Hepatocyte (in vitro differentiated cells): ENCODE results near the gene TP53I11. TPM values are rescaled to one million over a fixed set of nuclear protein-coding genes. Genes with fewer than 3 reads are reported as not detected.
A peak's percentile ranks its signal among the peaks of the same experiment; 100 is the strongest.

Experiments used
- DNase-seq: peaks from one replicate; pipeline ENCODE4 v3.0.0-alpha.2; 2016; ENCODE audit warnings: low spot score
- H2AFZ ChIP-seq: fragments of 200-600 bp; sonication (generic); 2 replicates; pipeline ENCODE4 v1.6.0; 2016; ENCODE audit warnings: antibody characterized with exemption, mild to moderate bottlenecking
- H3K27ac ChIP-seq: fragments of 200-600 bp; sonication (generic); 2 replicates; pipeline ENCODE4 v1.5.1; 2016; ENCODE audit warnings: mild to moderate bottlenecking
- H3K27me3 ChIP-seq: fragments of 200-600 bp; sonication (generic); 2 replicates; pipeline ENCODE4 v1.6.1; 2016
- H3K36me3 ChIP-seq: fragments of 200-600 bp; sonication (generic); replicated peaks from 2 replicates; pipeline ENCODE4 v1.5.1; 2016; ENCODE audit warnings: low read depth; ENCODE audit not compliant: insufficient read depth
- H3K4me1 ChIP-seq: fragments of 200-600 bp; sonication (generic); 2 replicates; pipeline ENCODE4 v1.5.1; 2016; ENCODE audit warnings: mild to moderate bottlenecking, moderate library complexity; ENCODE audit not compliant: insufficient read depth
- H3K4me2 ChIP-seq: fragments of 200-600 bp; sonication (generic); 2 replicates; pipeline ENCODE4 v1.6.0; 2016
- H3K4me3 ChIP-seq: fragments of 200-600 bp; sonication (generic); 2 replicates; pipeline ENCODE4 v1.5.1; 2016; ENCODE audit warnings: mild to moderate bottlenecking
- H3K79me2 ChIP-seq: fragments of 200-600 bp; sonication (generic); 2 replicates; pipeline ENCODE4 v1.6.0; 2017; ENCODE audit warnings: mild to moderate bottlenecking
- H3K9me2 ChIP-seq: fragments of 200-600 bp; sonication (generic); replicated peaks from 2 replicates; pipeline ENCODE4 v1.6.0; 2017; ENCODE audit warnings: mild to moderate bottlenecking; ENCODE audit not compliant: insufficient read depth
- H3K9me3 ChIP-seq: fragments of 200-600 bp; sonication (generic); 2 replicates; pipeline ENCODE4 v1.5.1; 2016; ENCODE audit warnings: low read depth, mild to moderate bottlenecking
- H4K20me1 ChIP-seq: fragments of 200-600 bp; sonication (generic); 2 replicates; pipeline ENCODE4 v1.6.0; 2016; ENCODE audit warnings: mild to moderate bottlenecking; ENCODE audit not compliant: insufficient read depth, poor library complexity, severe bottlenecking
- EZH2 ChIP-seq: fragments of 200-600 bp; sonication (generic); IDR thresholded peaks from 2 replicates; pipeline ENCODE4 v1.6.1; 2016; ENCODE audit warnings: antibody characterized with exemption, mild to moderate bottlenecking, borderline replicate concordance
- EZH2phosphoT487 ChIP-seq: fragments of 200-600 bp; sonication (generic); IDR thresholded peaks from one replicate; pipeline ENCODE4 v1.6.1; 2018; ENCODE audit warnings: antibody characterized with exemption, mild to moderate bottlenecking, low read depth, moderate library complexity; ENCODE audit not compliant: unreplicated experiment, severe bottlenecking
- WGBS: methylation state at CpG from one replicate; pipeline ENCODE4 v1.1.6; 2016; ENCODE audit warnings: low lambda C conversion rate; ENCODE audit errors: missing lambda C conversion rate; 5-methylcytosine and 5-hydroxymethylcytosine counted together
- polyA plus RNA-seq: library from polyadenylated mRNA; unstranded; fragments of >200 nt; fragmentation: Nextera tagmentation; extraction: Ambion mirVana; gene quantifications from 2 replicates; pipeline ENCODE4 v1.2.1, GENCODE V29; 2016
- total RNA-seq: library from RNA; depleted of rRNA; stranded (reverse); fragments of >200 nt; gene quantifications from 2 replicates; pipeline ENCODE4 v1.2.3, GENCODE V29; 2014
- TF ChIP-seq, protein P1 (sequence below): fragments of 200-600 bp; sonication (generic); IDR thresholded peaks from 2 replicates; pipeline ENCODE4 v1.5.1; 2016; ENCODE audit warnings: antibody characterized with exemption, mild to moderate bottlenecking; ENCODE audit not compliant: poor library complexity

TP53I11 gene
- total and polyA plus RNA-seq, 2 experiments from 2014 or later = 15.4 to 41.8 TPM

DNA sequence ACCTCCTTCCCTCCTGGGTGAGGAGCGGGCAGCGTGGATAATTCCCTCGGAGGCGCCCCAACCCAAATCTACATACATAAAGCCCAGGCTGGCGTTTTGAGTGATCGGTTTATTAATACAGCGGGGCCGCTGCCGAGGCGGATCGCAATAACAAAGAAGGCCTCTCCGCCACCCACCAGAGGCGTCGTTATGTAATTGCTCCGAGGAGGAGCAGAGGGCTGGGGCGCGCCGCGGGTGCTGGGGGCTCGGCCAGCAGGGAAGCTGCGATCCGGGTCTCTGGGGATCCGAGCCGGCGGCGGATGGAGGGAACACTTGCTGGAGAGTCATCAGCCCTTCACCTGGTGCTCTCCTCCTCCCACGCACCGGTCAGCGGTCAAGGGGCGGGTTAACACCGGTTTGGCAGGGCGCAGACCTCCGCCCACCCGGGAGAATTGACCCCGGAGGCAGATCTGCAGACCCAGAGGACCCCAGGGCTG is 6.4 kb upstream of the TP53I11 start:
- Histone ChIP-seq H3K9me3 (no peaks in the 10 kb centered on the region), H3K36me3 (no peaks in the 10 kb centered on the region), H3K4me1 (peaks cover 40% of the 10 kb centered on the region), H3K9me2 (no peaks in the 10 kb centered on the region), H3K4me2 (peak overlapping the region; percentile 71), H3K27me3 (peaks cover 2% of the 10 kb centered on the region), H2AFZ (no peak overlapping the region), H4K20me1 (no peaks in the 10 kb centered on the region), H3K27ac (no peak overlapping the region), H3K4me3 (no peak overlapping the region), H3K79me2 (no peaks in the 10 kb centered on the region)
- TF ChIP-seq, protein P1, sequence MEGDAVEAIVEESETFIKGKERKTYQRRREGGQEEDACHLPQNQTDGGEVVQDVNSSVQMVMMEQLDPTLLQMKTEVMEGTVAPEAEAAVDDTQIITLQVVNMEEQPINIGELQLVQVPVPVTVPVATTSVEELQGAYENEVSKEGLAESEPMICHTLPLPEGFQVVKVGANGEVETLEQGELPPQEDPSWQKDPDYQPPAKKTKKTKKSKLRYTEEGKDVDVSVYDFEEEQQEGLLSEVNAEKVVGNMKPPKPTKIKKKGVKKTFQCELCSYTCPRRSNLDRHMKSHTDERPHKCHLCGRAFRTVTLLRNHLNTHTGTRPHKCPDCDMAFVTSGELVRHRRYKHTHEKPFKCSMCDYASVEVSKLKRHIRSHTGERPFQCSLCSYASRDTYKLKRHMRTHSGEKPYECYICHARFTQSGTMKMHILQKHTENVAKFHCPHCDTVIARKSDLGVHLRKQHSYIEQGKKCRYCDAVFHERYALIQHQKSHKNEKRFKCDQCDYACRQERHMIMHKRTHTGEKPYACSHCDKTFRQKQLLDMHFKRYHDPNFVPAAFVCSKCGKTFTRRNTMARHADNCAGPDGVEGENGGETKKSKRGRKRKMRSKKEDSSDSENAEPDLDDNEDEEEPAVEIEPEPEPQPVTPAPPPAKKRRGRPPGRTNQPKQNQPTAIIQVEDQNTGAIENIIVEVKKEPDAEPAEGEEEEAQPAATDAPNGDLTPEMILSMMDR = no peak
- TF ChIP-seq EZH2 = no peak
- TF ChIP-seq EZH2phosphoT487 = no peak
- peak; percentile 55 for DNase-seq
- 12% methylated on average over 30 of the region's 35 CpGs for WGBS

DNA sequence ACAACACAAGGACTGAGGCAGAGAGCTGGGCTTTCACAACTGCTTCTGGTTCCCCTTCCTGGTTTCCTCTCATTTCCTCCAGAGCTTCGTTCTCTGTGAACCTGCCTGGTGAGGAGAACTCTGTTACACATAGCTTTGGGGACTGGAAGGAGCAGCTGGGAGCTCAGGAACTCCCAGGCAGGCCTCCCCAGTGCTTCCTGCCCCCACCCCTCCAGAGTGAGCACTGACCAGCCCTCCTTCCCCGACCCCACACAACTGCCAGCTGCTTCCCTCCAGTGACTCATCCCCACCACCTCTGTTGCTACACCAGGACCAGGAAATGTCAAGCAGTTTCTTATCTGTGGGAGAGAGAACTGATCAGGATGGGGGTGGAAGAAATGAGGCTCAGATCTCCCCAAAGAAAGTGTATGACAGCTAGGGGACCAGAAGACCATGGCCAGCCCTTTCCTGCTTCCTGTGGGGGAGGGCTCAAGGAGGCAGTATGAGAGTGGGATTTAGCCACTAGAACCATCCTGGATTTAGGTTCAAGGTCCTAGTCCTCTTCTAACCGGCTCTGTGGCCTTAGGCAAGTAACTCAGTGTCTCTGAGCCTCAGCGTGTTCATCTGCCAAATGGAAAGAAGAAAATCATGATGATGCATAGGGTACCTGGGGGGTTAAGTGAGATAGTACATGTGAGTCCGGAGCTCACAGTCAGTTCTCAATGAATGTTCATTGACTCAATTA is 4.5 kb upstream of the TP53I11 start:
- no peaks in the 10 kb centered on the region for H3K36me3 ChIP-seq
- H4K20me1 ChIP-seq = no peaks in the 10 kb centered on the region
- no peaks in the 10 kb centered on the region for H3K9me2 ChIP-seq
- H3K4me1 ChIP-seq = peaks cover 44% of the 10 kb centered on the region
- H3K4me2 ChIP-seq = no peak overlapping the region
- peak; percentile 84 for DNase-seq
- WGBS = 55% methylated on average over 5 of the region's 5 CpGs
- H3K27ac ChIP-seq = peak overlapping the region; percentile 47
- H3K9me3 ChIP-seq = no peaks in the 10 kb centered on the region
- H3K79me2 ChIP-seq = no peaks in the 10 kb centered on the region
- no peak overlapping the region for H2AFZ ChIP-seq
- H3K4me3 ChIP-seq = no peak overlapping the region
- TF ChIP-seq, protein P1 = no peak
- no peak for TF ChIP-seq EZH2
- TF ChIP-seq EZH2phosphoT487 = no peak
- peaks cover 2% of the 10 kb centered on the region for H3K27me3 ChIP-seq

DNA sequence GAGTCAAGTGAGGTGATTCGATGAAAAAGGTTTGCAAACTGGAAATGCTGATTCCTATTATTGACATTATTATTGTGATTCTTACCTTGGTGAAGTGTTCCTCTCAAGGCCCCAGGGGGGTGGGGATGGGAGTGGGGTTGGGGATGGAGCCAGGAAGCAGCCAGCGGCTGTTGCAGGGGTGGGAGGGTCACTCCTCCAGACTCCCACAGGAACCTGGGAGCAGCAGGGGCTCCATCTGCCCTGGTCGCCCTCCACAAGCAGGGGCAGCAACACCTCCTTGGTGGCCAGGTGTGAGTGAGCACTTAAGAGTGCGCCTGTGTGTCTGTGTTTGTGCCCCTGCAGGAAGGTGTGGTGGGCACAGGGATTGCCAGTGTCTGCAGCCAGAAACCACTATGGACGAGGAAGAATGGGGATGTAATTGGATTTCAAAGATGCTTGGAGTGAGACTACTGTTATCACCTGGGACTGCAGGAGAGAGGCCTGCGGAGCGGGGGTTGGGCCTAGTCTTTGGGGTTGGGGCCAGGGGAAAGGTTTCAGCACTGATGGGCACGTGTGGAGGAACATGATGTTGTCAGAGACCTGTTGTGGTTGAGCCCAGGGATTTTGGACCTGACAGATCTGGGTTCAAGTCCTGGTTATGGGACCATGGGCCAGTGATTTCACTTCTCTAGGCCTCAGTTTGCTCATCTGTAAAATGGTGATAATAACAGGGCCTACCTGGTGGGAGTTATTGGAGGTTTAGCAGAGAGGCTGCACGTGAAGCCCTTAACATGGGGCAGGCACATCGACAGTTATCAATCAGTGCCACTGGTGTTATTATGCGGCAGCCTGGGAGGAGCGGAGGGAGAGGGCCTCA is 3.6 kb upstream of the TP53I11 start:
- Histone ChIP-seq H3K9me3 (no peaks in the 10 kb centered on the region), H3K79me2 (no peaks in the 10 kb centered on the region), H2AFZ (no peak overlapping the region), H3K4me3 (no peak overlapping the region), H3K36me3 (no peaks in the 10 kb centered on the region), H3K4me1 (peaks cover 41% of the 10 kb centered on the region), H3K27me3 (peaks cover 2% of the 10 kb centered on the region), H3K4me2 (no peak overlapping the region), H4K20me1 (no peaks in the 10 kb centered on the region), H3K9me2 (no peaks in the 10 kb centered on the region), H3K27ac (peak overlapping the region; percentile 47)
- DNase-seq = no peak
- TF ChIP-seq EZH2phosphoT487 (no peak), EZH2 (no peak)
- TF ChIP-seq, protein P1 = no peak
- WGBS = 72% methylated on average over 11 of the region's 12 CpGs
